HEK293T (cell line): Measurements from ENCODE around the gene GABRR3.

ENCODE experiments used
- CTCF ChIA-PET: fragments of 350-600 bp; formaldehyde crosslinking; extraction: SDS; loops from one replicate; lab custom pipeline; 2021; ENCODE audit warnings: antibody characterized with exemption, inconsistent platforms; lab: Yijun Ruan, JAX
- POLR2A ChIA-PET: fragments of 350-600 bp; formaldehyde crosslinking; extraction: SDS; loops from one replicate; lab custom pipeline; 2020; ENCODE audit warnings: antibody characterized with exemption, inconsistent platforms; lab: Yijun Ruan, JAX
- DNase-seq: peaks from one replicate; pipeline ENCODE4 v3.0.0; 2012; ENCODE audit warnings: mixed read lengths; ENCODE audit errors: extremely low spot score
- ARNT ChIP-seq: fragments of 450-650 bp; IDR thresholded peaks from 2 replicates; pipeline ENCODE4 v1.6.1; 2017; ENCODE audit warnings: mild to moderate bottlenecking
- BHLHE40 ChIP-seq: fragments of 450-650 bp; IDR thresholded peaks from 2 replicates; pipeline ENCODE4 v1.6.1; 2016; ENCODE audit warnings: mild to moderate bottlenecking, moderate library complexity, borderline replicate concordance
- CTBP1 ChIP-seq: fragments of 450-650 bp; IDR thresholded peaks from 2 replicates; pipeline ENCODE4 v1.6.1; 2016; ENCODE audit warnings: borderline replicate concordance
- ELF4 ChIP-seq: fragments of 450-650 bp; IDR thresholded peaks from 2 replicates; pipeline ENCODE4 v1.6.1; 2017; ENCODE audit warnings: antibody characterized with exemption
- FOXA1 ChIP-seq: fragments of 450-650 bp; IDR thresholded peaks from 2 replicates; pipeline ENCODE4 v1.6.1; 2016; ENCODE audit warnings: mild to moderate bottlenecking
- FOXK2 ChIP-seq: fragments of 450-650 bp; IDR thresholded peaks from 2 replicates; pipeline ENCODE4 v1.6.1; 2016; ENCODE audit warnings: mild to moderate bottlenecking
- FOXM1 ChIP-seq: fragments of 450-650 bp; IDR thresholded peaks from 2 replicates; pipeline ENCODE4 v1.6.1; 2017; ENCODE audit warnings: mild to moderate bottlenecking, borderline replicate concordance
- HDGF ChIP-seq: fragments of 450-650 bp; IDR thresholded peaks from 2 replicates; pipeline ENCODE4 v1.6.1; 2017; ENCODE audit warnings: antibody characterized with exemption, borderline replicate concordance
- L3MBTL2 ChIP-seq: fragments of 450-650 bp; conservative IDR thresholded peaks from 2 replicates; pipeline ENCODE4 v1.6.1; 2016; ENCODE audit warnings: mild to moderate bottlenecking
- LEF1 ChIP-seq: fragments of 450-650 bp; IDR thresholded peaks from 2 replicates; pipeline ENCODE4 v1.6.1; 2017; ENCODE audit warnings: mild to moderate bottlenecking, borderline replicate concordance
- NFRKB ChIP-seq: fragments of 450-650 bp; IDR thresholded peaks from 2 replicates; pipeline ENCODE4 v1.6.1; 2016; ENCODE audit warnings: mild to moderate bottlenecking, moderate library complexity
- SP1 ChIP-seq: fragments of 450-650 bp; IDR thresholded peaks from 2 replicates; pipeline ENCODE4 v1.6.1; 2017
- SUZ12 ChIP-seq: fragments of 450-650 bp; IDR thresholded peaks from 2 replicates; pipeline ENCODE4 v1.6.1; 2016; ENCODE audit warnings: mild to moderate bottlenecking
- TARDBP ChIP-seq: fragments of 450-650 bp; IDR thresholded peaks from 2 replicates; pipeline ENCODE4 v1.6.1; 2016
- ZNF384 ChIP-seq: fragments of 450-650 bp; IDR thresholded peaks from 2 replicates; pipeline ENCODE4 v1.6.1; 2016
- TF ChIP-seq, protein P1 (sequence below): fragments of 450-650 bp; IDR thresholded peaks from 2 replicates; pipeline ENCODE4 v1.6.1; 2016

Gene GABRR3

DNA sequence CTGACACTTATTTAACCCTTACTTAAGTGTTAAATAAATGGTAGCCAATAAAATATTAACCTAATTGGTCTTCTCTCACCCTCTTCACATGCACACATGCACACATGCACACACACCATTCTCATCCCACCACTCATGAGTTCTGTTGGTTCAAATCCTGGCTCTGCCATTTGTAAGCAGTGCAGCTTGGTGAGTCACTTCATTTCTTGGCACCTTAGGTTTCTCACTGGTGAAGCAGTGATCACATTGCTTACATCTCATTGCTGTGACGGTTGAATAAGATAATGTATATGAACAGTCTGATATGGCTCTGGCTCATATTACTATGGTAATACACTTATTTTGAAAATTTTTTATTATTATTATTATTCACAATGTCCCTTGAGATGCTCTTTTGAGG lies 96.7 kb downstream of the GABRR3 start:
- DNase-seq, result no peak
- CTCF ChIA-PET, result no interaction called here
- POLR2A ChIA-PET, result no interaction called here
- no peak for TF ChIP-seq ZNF384
- no peak for TF ChIP-seq L3MBTL2
- TF ChIP-seq SP1, result no peak
- TF ChIP-seq TARDBP, result no peak
- no peak for TF ChIP-seq ARNT
- no peak for TF ChIP-seq FOXK2
- no peak for TF ChIP-seq NFRKB
- no peak for TF ChIP-seq CTBP1
- TF ChIP-seq HDGF, result no peak
- TF ChIP-seq BHLHE40, result no peak
- TF ChIP-seq ELF4, result no peak
- TF ChIP-seq FOXM1, result no peak
- TF ChIP-seq, protein P1, sequence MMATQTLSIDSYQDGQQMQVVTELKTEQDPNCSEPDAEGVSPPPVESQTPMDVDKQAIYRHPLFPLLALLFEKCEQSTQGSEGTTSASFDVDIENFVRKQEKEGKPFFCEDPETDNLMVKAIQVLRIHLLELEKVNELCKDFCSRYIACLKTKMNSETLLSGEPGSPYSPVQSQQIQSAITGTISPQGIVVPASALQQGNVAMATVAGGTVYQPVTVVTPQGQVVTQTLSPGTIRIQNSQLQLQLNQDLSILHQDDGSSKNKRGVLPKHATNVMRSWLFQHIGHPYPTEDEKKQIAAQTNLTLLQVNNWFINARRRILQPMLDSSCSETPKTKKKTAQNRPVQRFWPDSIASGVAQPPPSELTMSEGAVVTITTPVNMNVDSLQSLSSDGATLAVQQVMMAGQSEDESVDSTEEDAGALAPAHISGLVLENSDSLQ, result no peak

DNA sequence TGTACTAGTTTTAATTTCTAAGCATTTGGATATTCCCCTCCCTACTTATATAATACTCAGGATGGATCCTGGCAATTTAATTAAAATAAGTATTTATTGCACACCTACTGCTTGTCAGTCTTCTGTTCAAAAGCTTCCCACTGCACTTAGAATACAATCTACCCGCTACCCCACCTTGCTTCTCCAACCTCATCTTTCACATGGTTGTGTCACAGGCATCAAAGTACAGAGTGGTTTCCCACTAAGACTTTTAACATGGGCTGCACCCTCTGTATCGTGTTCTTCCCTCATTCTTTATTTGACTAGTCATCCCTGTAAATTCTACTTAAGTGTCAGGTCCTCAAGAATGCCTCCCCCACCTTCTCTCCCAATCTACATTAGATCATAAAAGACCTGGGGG lies 97.9 kb downstream of the GABRR3 start:
- ChIA-PET CTCF (no interaction called here), POLR2A (no interaction called here)
- DNase-seq, result no peak
- TF ChIP-seq SP1 (no peak), FOXK2 (no peak), ARNT (no peak), BHLHE40 (no peak), LEF1 (no peak), NFRKB (no peak), CTBP1 (no peak), ELF4 (no peak)
- TF ChIP-seq, protein P1, result no peak

DNA sequence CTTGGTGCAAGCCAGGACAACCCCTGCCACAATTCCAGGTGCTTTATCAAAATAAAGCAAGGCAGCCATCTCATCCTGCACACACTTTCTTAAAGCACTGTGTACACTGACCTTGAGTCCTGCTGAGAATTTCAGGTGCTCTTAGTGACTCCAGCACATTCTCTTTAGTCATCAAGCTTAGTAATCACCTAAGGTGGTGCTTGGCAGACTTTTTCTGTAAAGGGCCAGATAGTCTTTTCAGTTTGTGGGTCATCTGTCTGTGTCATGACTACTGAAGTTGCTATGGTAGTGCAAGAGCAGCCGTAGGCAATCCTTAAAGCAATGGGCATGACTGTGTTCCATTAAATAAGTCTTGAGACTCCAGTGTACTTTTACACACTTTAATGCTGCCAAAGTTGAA lies 99.3 kb downstream of the GABRR3 start:
- ChIA-PET CTCF (no interaction called here), POLR2A (no interaction called here)
- TF ChIP-seq FOXK2, result no peak
- TF ChIP-seq HDGF, result no peak
- TF ChIP-seq SUZ12, result no peak
- TF ChIP-seq SP1, result no peak
- TF ChIP-seq, protein P1, result no peak
- TF ChIP-seq ELF4, result no peak
- no peak for TF ChIP-seq ZNF384
- TF ChIP-seq BHLHE40, result no peak
- TF ChIP-seq LEF1, result no peak
- no peak for TF ChIP-seq CTBP1
- TF ChIP-seq ARNT, result no peak
- no peak for TF ChIP-seq NFRKB
- no peak for TF ChIP-seq TARDBP
- TF ChIP-seq FOXA1, result no peak
- no peak for TF ChIP-seq L3MBTL2
- TF ChIP-seq FOXM1, result no peak
- DNase-seq, result no peak
